Bronchial epithelial cell (primary cell): ENCODE measurements around the gene PROM1. TPM values are rescaled to one million over a fixed set of nuclear protein-coding genes. Genes with fewer than 3 reads are reported as not detected.

Source experiments
- DNase-seq: peaks from one replicate; pipeline ENCODE4 v3.0.0-alpha.2; 2010; ENCODE audit warnings: low read depth
- FAIRE-seq: peaks from 2 replicates; lab custom pipeline; 2011; peaks lifted over from hg19 to GRCh38; lab: Jason Lieb, UNC
- H3K27me3 ChIP-seq: 2 replicates; pipeline ENCODE4 v1.5.1; 2011; ENCODE audit warnings: low read length; ENCODE audit not compliant: control insufficient read depth, insufficient read depth
- H3K36me3 ChIP-seq: 2 replicates; pipeline ENCODE4 v1.5.1; 2011; ENCODE audit warnings: low read length; ENCODE audit not compliant: control insufficient read depth, insufficient read depth
- H3K4me3 ChIP-seq: 2 replicates; pipeline ENCODE4 v1.5.1; 2011; ENCODE audit warnings: mild to moderate bottlenecking, low read depth, low read length, control low read depth
- CTCF ChIP-seq: IDR thresholded peaks from 2 replicates; pipeline ENCODE4 v1.5.1; 2011; ENCODE audit warnings: mild to moderate bottlenecking, moderate library complexity, low read length, control low read depth, inconsistent platforms; ENCODE audit not compliant: insufficient read depth, severe bottlenecking
- total RNA-seq: library from RNA; depleted of rRNA; stranded (reverse); fragments of >200 nt; gene quantifications from 2 replicates; pipeline ENCODE4 v1.2.1, GENCODE V29; 2014

The PROM1 gene
- total RNA-seq, 1 donor from 2014 or later = 0.26 TPM

DNA sequence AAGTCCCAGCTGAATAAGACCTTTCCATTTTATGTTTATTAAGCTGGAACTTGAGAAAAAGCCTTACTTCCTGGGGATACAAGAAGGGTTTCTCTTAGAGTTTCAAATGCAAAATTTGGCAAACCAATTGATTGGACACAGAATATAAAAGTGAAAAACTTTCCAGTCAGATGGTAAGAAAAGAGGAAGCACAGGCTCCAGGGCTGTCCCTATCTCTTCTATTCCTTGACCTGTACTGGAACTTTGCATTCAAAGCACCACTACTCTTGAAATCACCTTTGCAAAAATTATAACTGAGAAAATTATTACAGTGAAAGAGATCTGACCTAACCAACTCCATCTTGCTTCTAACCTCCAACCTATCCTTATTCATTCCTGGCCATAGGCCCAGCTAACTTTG, 11.7 kb downstream of the PROM1 start:
- Histone ChIP-seq H3K36me3 (no peaks in the 10 kb centered on the region), H3K27me3 (peaks cover 2% of the 10 kb centered on the region), H3K4me3 (no peak overlapping the region)
- no peak for FAIRE-seq
- DNase-seq = no peak
- no peak for TF ChIP-seq CTCF

DNA sequence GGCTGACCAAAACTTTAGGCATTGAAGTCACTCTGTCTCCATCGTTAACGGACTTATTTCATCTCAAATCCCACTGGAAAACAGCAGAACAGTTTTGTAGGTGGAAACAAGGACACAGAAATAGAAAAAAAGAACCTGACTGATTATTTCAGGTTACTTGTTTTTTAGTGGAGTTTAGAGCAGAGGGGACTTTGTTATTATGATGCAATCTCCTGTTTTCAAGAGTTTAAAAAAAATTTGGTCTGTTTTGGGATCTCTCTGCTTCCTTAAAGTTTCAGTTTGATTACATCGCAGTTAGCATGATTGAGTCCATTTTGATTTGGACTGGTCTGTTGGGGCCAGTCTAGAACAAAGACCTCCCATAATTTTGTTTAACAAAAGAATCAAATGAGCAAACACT, 13.6 kb downstream of the PROM1 start:
- DNase-seq (no peak), FAIRE-seq (no peak)
- Histone ChIP-seq H3K4me3 (no peak overlapping the region), H3K36me3 (no peaks in the 10 kb centered on the region), H3K27me3 (no peaks in the 10 kb centered on the region)
- no peak for TF ChIP-seq CTCF

- Histone ChIP-seq H3K4me3 (no peak overlapping the region), H3K36me3 (no peaks in the 10 kb centered on the region), H3K27me3 (no peaks in the 10 kb centered on the region)
- no peak for DNase-seq
- FAIRE-seq = no peak
- no peak for TF ChIP-seq CTCF
Observed at GRCh38 chr4:16067515-16067914, 16.3 kb downstream of the PROM1 start.

DNA sequence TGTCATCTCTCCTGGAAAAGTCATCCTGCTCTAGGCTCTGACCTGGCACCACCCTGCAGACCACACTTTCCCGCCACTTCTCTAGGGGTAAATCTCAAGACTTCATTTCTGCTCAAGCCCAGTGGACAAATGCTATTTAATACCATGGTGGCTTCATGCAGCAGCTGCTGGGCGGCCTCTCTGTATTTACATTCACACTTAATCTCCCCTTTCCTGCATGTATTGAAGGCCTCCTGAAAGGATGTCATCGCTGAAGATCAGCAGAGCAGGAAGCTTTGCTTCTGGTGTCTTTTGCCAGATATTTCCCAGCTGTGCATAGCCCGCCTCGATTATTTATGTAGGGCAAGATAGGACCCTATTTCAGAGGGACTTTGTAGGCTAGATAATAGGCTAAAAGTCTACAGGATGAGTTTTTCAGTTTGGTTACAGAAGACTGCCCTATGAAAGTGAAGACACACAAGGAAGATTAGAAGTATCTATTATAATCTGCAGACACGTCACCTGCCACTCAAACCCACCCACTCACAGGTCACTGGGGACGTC, 17.2 kb downstream of the PROM1 start:
- no peak for TF ChIP-seq CTCF
- H3K27me3 ChIP-seq = no peaks in the 10 kb centered on the region
- H3K4me3 ChIP-seq = no peak overlapping the region
- FAIRE-seq (no peak), DNase-seq (no peak)
- no peaks in the 10 kb centered on the region for H3K36me3 ChIP-seq

- FAIRE-seq (peak; percentile 50), DNase-seq (no peak)
- H3K27me3 ChIP-seq = no peaks in the 10 kb centered on the region
- no peak overlapping the region for H3K4me3 ChIP-seq
- no peak for TF ChIP-seq CTCF
- H3K36me3 ChIP-seq = no peaks in the 10 kb centered on the region
Observed at GRCh38 chr4:16065066-16065465, 18.8 kb downstream of the PROM1 start.

DNA sequence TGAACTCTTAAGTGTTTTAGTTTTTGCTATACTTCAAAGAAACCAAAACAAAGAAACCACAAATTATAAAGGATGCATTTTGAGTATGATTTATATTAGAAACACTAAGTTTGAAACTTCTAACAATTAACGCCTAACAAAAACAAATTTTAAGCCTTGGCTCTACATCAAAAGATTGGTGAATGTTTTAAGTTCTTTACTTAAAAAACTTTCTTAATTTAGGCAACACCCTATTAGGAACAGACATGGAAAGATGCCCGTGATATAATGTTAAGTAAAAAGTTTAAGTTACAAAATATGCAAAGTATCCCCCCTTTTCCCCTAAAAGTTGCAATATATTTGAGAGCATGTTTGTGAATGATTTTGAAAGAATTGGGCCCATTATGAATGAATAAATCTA, 21.2 kb downstream of the PROM1 start:
- no peak for DNase-seq
- Histone ChIP-seq H3K36me3 (no peaks in the 10 kb centered on the region), H3K27me3 (no peaks in the 10 kb centered on the region), H3K4me3 (no peak overlapping the region)
- no peak for FAIRE-seq
- TF ChIP-seq CTCF = no peak
